IPS-15b (cell line): ENCODE data around the gene LARP6.

ENCODE experiments used
- H3K27me3 ChIP-seq: one replicate; pipeline ENCODE4 v1.6.1; 2013; ENCODE audit warnings: low read length; ENCODE audit not compliant: control insufficient read depth, insufficient read depth
- H3K36me3 ChIP-seq: one replicate; pipeline ENCODE4 v1.6.1; 2013; ENCODE audit warnings: low read length; ENCODE audit not compliant: control insufficient read depth, insufficient read depth
- H3K4me1 ChIP-seq: one replicate; pipeline ENCODE4 v1.6.1; 2013; ENCODE audit warnings: mild to moderate bottlenecking, low read length; ENCODE audit not compliant: control insufficient read depth, insufficient read depth
- H3K4me3 ChIP-seq: one replicate; pipeline ENCODE4 v1.5.1; 2013; ENCODE audit warnings: low read depth, low read length
- H3K9ac ChIP-seq: one replicate; pipeline ENCODE4 v1.6.1; 2013; ENCODE audit warnings: low read depth, mild to moderate bottlenecking, low read length
- H3K9me3 ChIP-seq: one replicate; pipeline ENCODE4 v1.6.1; 2013; ENCODE audit warnings: mild to moderate bottlenecking, low read length; ENCODE audit not compliant: control insufficient read depth, insufficient read depth

LARP6 gene

DNA sequence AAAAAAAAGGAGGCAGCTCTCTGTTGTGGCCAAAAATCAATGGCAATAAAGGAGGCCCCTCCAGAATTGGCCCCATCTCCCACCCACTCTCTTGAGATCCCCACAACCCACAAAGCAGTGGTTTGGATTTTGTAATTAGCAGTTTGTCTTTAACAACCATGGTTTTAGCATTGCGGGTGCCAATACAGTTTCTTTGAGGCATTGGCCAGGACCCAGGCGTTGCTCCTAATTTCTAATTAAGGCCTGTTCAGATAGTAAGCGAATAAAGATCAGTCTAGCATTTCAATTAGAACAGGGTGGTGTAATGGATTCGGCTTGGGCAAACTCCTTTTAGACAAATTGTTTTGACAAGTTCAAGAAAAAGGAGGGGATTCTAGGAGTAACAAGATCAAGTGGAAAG, 67.0 kb downstream of the LARP6 start:
- H3K9me3 ChIP-seq, result no peaks in the 10 kb centered on the region
- H3K9ac ChIP-seq, result no peak overlapping the region
- H3K36me3 ChIP-seq, result no peaks in the 10 kb centered on the region
- no peaks in the 10 kb centered on the region for H3K27me3 ChIP-seq
- no peak overlapping the region for H3K4me3 ChIP-seq
- H3K4me1 ChIP-seq, result no peaks in the 10 kb centered on the region

DNA sequence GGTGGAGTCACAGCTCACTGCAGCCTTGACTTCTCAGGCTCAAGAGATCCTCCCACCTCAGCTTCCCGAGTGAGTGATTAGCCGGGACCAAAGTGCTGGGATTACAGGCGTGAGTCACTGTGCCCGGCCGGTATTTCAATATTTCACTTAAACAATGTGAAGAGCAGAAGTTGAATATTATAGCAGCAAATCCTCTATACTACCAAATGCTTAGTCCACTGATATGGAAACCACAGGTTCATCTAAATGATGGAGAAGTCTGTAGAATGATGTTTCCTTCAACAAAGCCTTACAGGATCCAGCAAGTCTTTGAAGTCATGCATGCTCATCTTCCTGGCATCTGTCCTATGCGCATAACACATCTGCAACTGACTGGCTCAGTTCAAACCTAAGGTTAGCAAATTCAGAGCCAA, 70.3 kb downstream of the LARP6 start:
- H3K4me3 ChIP-seq, result no peak overlapping the region

DNA sequence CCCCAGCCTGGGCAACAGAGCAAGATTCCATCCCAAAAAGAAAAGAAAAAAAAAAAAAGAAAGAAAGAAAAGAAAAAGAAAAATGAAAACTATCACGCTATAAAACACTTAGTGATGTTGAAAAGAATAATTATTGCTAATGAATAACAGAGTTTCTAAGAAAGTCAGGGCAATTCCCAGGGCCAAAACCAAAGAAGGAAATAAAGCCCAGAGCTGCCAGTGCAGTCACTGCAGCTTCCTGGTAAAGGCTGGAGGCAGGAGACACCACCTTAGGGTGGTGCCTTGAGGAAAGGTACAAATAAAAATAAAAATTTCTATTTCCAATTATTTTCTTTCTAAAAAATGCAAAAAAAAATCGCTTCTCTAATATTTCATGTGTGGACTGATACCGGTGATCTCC, 70.9 kb downstream of the LARP6 start:
- Histone ChIP-seq H3K27me3 (no peaks in the 10 kb centered on the region), H3K4me1 (no peaks in the 10 kb centered on the region), H3K4me3 (no peak overlapping the region), H3K9me3 (no peaks in the 10 kb centered on the region), H3K36me3 (no peaks in the 10 kb centered on the region), H3K9ac (no peak overlapping the region)

More for the DNA sequence above, 70.3 kb downstream of the LARP6 start:
- Histone ChIP-seq H3K9me3 (no peaks in the 10 kb centered on the region), H3K27me3 (no peaks in the 10 kb centered on the region), H3K36me3 (no peaks in the 10 kb centered on the region), H3K4me1 (no peaks in the 10 kb centered on the region), H3K9ac (no peak overlapping the region)

DNA sequence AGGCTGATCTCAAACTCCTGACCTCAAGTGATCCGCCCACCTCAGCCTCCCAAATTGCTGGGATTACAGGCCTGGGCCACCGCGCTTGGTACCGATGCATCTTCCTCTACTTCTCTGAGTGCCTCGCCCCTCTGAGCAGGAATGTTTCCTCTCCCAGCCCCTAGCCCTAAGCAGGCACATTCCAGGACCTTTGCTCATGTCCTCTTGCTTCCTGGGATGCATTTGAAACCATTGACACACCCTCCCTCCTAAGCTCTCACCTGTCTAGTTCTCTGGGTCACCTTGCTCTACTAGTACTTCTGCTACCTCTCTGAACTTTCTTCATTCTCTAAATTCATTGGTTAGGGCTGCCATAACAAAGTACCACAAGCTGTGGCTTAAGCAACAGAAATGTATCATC, 72.7 kb downstream of the LARP6 start:
- Histone ChIP-seq H3K4me1 (no peaks in the 10 kb centered on the region), H3K4me3 (no peak overlapping the region), H3K36me3 (no peaks in the 10 kb centered on the region), H3K9me3 (no peaks in the 10 kb centered on the region), H3K9ac (no peak overlapping the region), H3K27me3 (no peaks in the 10 kb centered on the region)
